Neural progenitor cell (in vitro differentiated cells): ENCODE data around the gene CCL5. TPM values are rescaled to one million over a fixed set of nuclear protein-coding genes. Genes with fewer than 3 reads are reported as not detected.

Source experiments
- DNase-seq: peaks from one replicate; pipeline ENCODE4 v3.0.0-alpha.2; 2016; ENCODE audit warnings: low spot score
- H2AFZ ChIP-seq: fragments of 200-600 bp; sonication (generic); replicated peaks from 2 replicates; pipeline ENCODE4 v1.6.1; 2016; ENCODE audit warnings: antibody characterized with exemption
- H3F3A ChIP-seq: fragments of 200-600 bp; sonication (generic); 2 replicates; pipeline ENCODE4 v1.6.1; 2016; ENCODE audit warnings: antibody characterized with exemption, low read depth
- H3K27ac ChIP-seq: fragments of 200-600 bp; sonication (generic); 2 replicates; pipeline ENCODE4 v1.5.1; 2016; ENCODE audit warnings: mild to moderate bottlenecking
- H3K27me3 ChIP-seq: fragments of 200-600 bp; sonication (generic); 2 replicates; pipeline ENCODE4 v1.6.1; 2016; ENCODE audit warnings: mild to moderate bottlenecking, moderate library complexity
- H3K36me3 ChIP-seq: fragments of 200-600 bp; sonication (generic); 2 replicates; pipeline ENCODE4 v1.5.1; 2016
- H3K4me1 ChIP-seq: fragments of 200-600 bp; sonication (generic); 2 replicates; pipeline ENCODE4 v1.6.1; 2016; ENCODE audit warnings: mixed run types
- H3K4me2 ChIP-seq: fragments of 200-600 bp; sonication (generic); 2 replicates; pipeline ENCODE4 v1.6.1; 2016
- H3K4me3 ChIP-seq: fragments of 200-600 bp; sonication (generic); 2 replicates; pipeline ENCODE4 v1.5.1; 2016
- H3K79me2 ChIP-seq: fragments of 200-600 bp; sonication (generic); 2 replicates; pipeline ENCODE4 v1.6.1; 2016; ENCODE audit warnings: low read depth
- H3K9ac ChIP-seq: fragments of 200-600 bp; sonication (generic); 2 replicates; pipeline ENCODE4 v1.6.1; 2016
- H3K9me3 ChIP-seq: fragments of 200-600 bp; sonication (generic); 2 replicates; pipeline ENCODE4 v1.5.1; 2016; ENCODE audit warnings: low read depth
- H4K20me1 ChIP-seq: fragments of 200-600 bp; sonication (generic); 2 replicates; pipeline ENCODE4 v1.6.1; 2016; ENCODE audit warnings: low read depth
- H3K27ac Mint-ChIP-seq: 3 replicates; pipeline ENCODE4 v1.8.0; 2021; ENCODE audit warnings: mixed read lengths
- H3K27me3 Mint-ChIP-seq: 2 replicates; pipeline ENCODE4 v1.8.0; 2022; ENCODE audit warnings: low read depth, mild to moderate bottlenecking, inconsistent platforms, moderate library complexity, mixed read lengths; ENCODE audit not compliant: insufficient read depth
- H3K36me3 Mint-ChIP-seq: 3 replicates; pipeline ENCODE4 v1.8.0; 2021; ENCODE audit warnings: mixed read lengths
- H3K4me1 Mint-ChIP-seq: 3 replicates; pipeline ENCODE4 v1.8.0; 2021; ENCODE audit warnings: mixed read lengths
- H3K4me3 Mint-ChIP-seq: 3 replicates; pipeline ENCODE4 v1.8.0; 2021; ENCODE audit warnings: mild to moderate bottlenecking, moderate library complexity, mixed read lengths
- H3K9me3 Mint-ChIP-seq: 3 replicates; pipeline ENCODE4 v1.8.0; 2020; ENCODE audit warnings: mixed read lengths
- EZH2 ChIP-seq: fragments of 200-600 bp; sonication (generic); IDR thresholded peaks from 2 replicates; pipeline ENCODE4 v1.6.1; 2017; ENCODE audit warnings: antibody characterized with exemption, mild to moderate bottlenecking, moderate library complexity
- EZH2phosphoT487 ChIP-seq: fragments of 200-600 bp; sonication (generic); IDR thresholded peaks from 2 replicates; pipeline ENCODE4 v1.6.1; 2017; ENCODE audit warnings: antibody characterized with exemption
- total RNA-seq: library from RNA; depleted of rRNA; stranded (reverse); fragments of >200 nt; gene quantifications from 2 replicates; pipeline ENCODE4 v1.2.3, GENCODE V29; 2015; ENCODE audit warnings: low replicate concordance
- TF ChIP-seq, protein P1 (sequence below): fragments of 200-600 bp; sonication (generic); IDR thresholded peaks from 2 replicates; pipeline ENCODE4 v1.5.1; 2017; ENCODE audit warnings: antibody characterized with exemption, mild to moderate bottlenecking

Gene CCL5
- total RNA-seq, 1 donor from 2014 or later = not detected

DNA sequence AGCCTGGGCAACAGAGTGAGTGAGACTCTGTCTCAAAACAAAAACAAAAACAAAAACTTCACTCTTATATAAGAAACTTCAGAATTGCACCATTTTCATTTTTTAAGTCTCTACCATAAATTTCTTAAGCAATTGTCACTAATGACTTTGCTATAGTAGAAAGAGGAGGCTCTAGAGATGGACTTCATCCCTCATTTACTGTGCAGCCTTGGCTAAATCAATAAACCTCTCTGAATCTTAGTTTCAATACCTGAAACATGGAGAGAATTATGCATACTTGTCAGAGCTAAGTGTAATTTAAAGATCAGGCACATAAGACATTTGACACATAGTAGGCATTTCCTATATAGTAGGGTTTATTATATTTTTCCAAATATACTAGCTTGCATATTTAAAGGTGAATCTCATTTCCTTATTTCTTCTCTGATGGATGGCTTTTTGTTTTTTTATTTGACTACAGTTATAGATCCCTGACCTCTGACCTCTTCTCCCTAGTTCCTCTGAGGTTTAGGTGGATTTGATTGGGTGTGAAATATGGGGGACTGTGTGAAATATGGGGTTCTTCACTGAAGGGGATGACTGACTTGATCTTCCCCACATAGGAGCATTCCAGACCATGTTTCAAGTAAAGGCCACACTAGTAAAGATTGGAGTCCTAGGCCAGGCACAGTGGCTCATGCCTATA, 2.7 kb downstream of the CCL5 start:
- no peaks in the 10 kb centered on the region for H4K20me1 ChIP-seq
- no peaks in the 10 kb centered on the region for H3K4me1 Mint-ChIP-seq
- no peaks in the 10 kb centered on the region for H3K9me3 Mint-ChIP-seq
- H3K4me2 ChIP-seq = no peak overlapping the region
- no peaks in the 10 kb centered on the region for H3K27me3 ChIP-seq
- H3K27ac Mint-ChIP-seq = no peak overlapping the region
- H3K4me3 ChIP-seq = no peak overlapping the region
- TF ChIP-seq EZH2phosphoT487 (no peak), EZH2 (no peak)
- TF ChIP-seq, protein P1, sequence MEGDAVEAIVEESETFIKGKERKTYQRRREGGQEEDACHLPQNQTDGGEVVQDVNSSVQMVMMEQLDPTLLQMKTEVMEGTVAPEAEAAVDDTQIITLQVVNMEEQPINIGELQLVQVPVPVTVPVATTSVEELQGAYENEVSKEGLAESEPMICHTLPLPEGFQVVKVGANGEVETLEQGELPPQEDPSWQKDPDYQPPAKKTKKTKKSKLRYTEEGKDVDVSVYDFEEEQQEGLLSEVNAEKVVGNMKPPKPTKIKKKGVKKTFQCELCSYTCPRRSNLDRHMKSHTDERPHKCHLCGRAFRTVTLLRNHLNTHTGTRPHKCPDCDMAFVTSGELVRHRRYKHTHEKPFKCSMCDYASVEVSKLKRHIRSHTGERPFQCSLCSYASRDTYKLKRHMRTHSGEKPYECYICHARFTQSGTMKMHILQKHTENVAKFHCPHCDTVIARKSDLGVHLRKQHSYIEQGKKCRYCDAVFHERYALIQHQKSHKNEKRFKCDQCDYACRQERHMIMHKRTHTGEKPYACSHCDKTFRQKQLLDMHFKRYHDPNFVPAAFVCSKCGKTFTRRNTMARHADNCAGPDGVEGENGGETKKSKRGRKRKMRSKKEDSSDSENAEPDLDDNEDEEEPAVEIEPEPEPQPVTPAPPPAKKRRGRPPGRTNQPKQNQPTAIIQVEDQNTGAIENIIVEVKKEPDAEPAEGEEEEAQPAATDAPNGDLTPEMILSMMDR = no peak
- H3K27ac ChIP-seq = no peak overlapping the region
- H3K36me3 Mint-ChIP-seq = no peaks in the 10 kb centered on the region
- H3F3A ChIP-seq = no peaks in the 10 kb centered on the region
- H3K36me3 ChIP-seq = no peaks in the 10 kb centered on the region
- no peak overlapping the region for H3K9ac ChIP-seq
- no peak for DNase-seq
- H3K79me2 ChIP-seq = no peaks in the 10 kb centered on the region
- H3K9me3 ChIP-seq = no peaks in the 10 kb centered on the region
- H3K4me3 Mint-ChIP-seq = no peak overlapping the region
- no peaks in the 10 kb centered on the region for H3K4me1 ChIP-seq
- H3K27me3 Mint-ChIP-seq = peaks cover 5% of the 10 kb centered on the region
- no peak overlapping the region for H2AFZ ChIP-seq

DNA sequence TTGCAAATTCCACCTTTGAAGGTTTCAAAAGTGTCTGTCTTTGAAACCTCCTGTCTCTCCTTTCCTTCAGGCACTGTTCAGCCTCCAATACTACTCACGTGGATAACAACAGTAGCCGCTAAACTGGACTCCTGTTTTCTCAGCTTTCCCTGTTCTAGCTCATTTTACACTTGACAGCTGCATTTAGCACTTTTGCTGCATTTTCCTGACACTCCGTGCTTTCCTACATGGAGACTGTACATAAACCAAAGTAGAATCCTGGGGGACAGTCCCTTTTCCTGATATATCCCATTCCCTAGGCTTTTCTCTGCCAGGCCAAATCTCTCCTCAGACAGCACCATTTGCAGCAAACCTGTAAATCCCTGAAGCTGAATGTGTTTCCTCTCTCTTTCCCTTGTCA, 3.6 kb downstream of the CCL5 start:
- Histone ChIP-seq H3K27ac (no peak overlapping the region), H3K4me3 (no peak overlapping the region), H3K4me1 (no peaks in the 10 kb centered on the region), H3K9ac (no peak overlapping the region), H3K4me2 (no peak overlapping the region), H3K79me2 (no peaks in the 10 kb centered on the region), H3K36me3 (no peaks in the 10 kb centered on the region), H3K9me3 (no peaks in the 10 kb centered on the region), H3K27me3 (no peaks in the 10 kb centered on the region), H3F3A (no peaks in the 10 kb centered on the region), H4K20me1 (no peaks in the 10 kb centered on the region), H2AFZ (no peak overlapping the region)
- Mint-ChIP-seq H3K27me3 (peaks cover 2% of the 10 kb centered on the region), H3K36me3 (no peaks in the 10 kb centered on the region), H3K9me3 (no peaks in the 10 kb centered on the region), H3K27ac (no peak overlapping the region), H3K4me1 (no peaks in the 10 kb centered on the region), H3K4me3 (no peak overlapping the region)
- no peak for TF ChIP-seq EZH2
- no peak for TF ChIP-seq EZH2phosphoT487
- DNase-seq = no peak

DNA sequence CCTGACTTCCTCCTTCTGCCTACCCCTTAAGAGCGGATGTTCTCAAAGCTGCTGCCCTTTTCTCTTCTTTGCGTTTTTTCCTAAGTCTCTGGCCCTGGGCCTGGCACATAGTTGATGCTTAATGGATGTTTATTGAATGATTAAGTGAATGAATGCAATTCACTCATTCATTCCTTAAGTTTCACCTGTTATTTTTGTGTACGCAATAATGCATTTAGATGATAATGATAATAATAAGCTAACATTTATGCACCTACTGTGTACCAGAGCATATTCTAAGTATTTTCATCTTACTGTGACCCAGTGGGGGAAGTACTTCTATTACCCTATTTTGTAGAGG, 4.4 kb downstream of the CCL5 start:
- H3K4me3 ChIP-seq = no peak overlapping the region
- H3K9ac ChIP-seq = no peak overlapping the region
- Mint-ChIP-seq H3K27ac (no peak overlapping the region), H3K4me3 (no peak overlapping the region), H3K27me3 (peaks cover 2% of the 10 kb centered on the region), H3K4me1 (no peaks in the 10 kb centered on the region), H3K36me3 (no peaks in the 10 kb centered on the region), H3K9me3 (no peaks in the 10 kb centered on the region)
- no peaks in the 10 kb centered on the region for H3K4me1 ChIP-seq
- H3K36me3 ChIP-seq = no peaks in the 10 kb centered on the region
- no peaks in the 10 kb centered on the region for H3K9me3 ChIP-seq
- no peaks in the 10 kb centered on the region for H3F3A ChIP-seq
- no peak overlapping the region for H2AFZ ChIP-seq
- DNase-seq = no peak
- H4K20me1 ChIP-seq = no peaks in the 10 kb centered on the region
- no peak overlapping the region for H3K27ac ChIP-seq
- no peak overlapping the region for H3K4me2 ChIP-seq
- TF ChIP-seq EZH2phosphoT487 = no peak
- TF ChIP-seq, protein P1 = no peak
- no peaks in the 10 kb centered on the region for H3K27me3 ChIP-seq
- no peaks in the 10 kb centered on the region for H3K79me2 ChIP-seq

DNA sequence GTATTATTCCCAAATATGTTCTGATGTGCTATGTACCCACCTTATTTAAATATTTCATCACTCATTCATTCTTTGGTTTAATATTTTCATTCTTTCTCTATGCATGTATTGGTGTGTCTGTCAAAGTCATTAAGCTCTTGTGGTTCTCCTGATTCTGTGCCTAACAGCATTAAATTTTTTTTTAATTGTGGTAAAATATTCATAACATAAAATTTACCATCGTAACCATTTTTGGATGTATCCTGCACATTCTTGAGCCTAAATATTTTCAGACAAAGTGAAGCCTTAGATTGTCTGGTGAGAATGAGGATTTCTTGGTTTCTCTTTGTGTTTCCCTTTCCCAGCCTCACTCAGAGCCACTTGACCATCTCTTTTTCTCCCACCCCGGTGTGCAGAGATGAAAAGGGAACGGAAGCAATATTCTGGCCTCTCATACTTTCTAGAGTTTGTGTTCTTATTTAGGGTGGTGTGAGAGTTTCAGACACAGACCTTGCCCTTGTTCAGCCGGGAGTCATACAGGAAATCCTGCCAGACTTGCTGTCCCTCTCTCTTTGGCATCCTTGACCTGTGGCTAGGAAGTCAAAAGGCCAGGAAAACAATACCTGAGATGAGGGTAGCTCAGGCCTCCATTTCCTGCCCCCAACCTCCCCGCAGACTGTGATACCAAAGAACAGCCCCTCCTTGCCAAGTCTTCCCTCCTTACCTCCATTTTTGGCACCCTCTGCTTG, 4.9 kb downstream of the CCL5 start:
- H3K36me3 Mint-ChIP-seq = no peaks in the 10 kb centered on the region
- no peak for DNase-seq
- Histone ChIP-seq H3K36me3 (no peaks in the 10 kb centered on the region), H3K4me2 (no peak overlapping the region), H3K9ac (no peak overlapping the region), H4K20me1 (no peaks in the 10 kb centered on the region), H3K9me3 (no peaks in the 10 kb centered on the region), H3K4me3 (no peak overlapping the region), H3K27ac (no peak overlapping the region), H3K4me1 (no peaks in the 10 kb centered on the region), H3F3A (no peaks in the 10 kb centered on the region), H3K79me2 (no peaks in the 10 kb centered on the region), H2AFZ (no peak overlapping the region), H3K27me3 (no peaks in the 10 kb centered on the region)
- H3K4me1 Mint-ChIP-seq = no peaks in the 10 kb centered on the region
- H3K4me3 Mint-ChIP-seq = no peak overlapping the region
- peaks cover 2% of the 10 kb centered on the region for H3K27me3 Mint-ChIP-seq
- no peak overlapping the region for H3K27ac Mint-ChIP-seq
- TF ChIP-seq, protein P1 = no peak
- TF ChIP-seq EZH2phosphoT487 (no peak), EZH2 (no peak)
- no peaks in the 10 kb centered on the region for H3K9me3 Mint-ChIP-seq
